GM15510 (cell line): ENCODE results near the gene ZNF783.

Experiments used
- POLR2A ChIP-seq: IDR thresholded peaks from 3 replicates; pipeline ENCODE4 v1.6.1; 2011; ENCODE audit warnings: borderline replicate concordance; ENCODE audit not compliant: insufficient read length; ENCODE audit errors: extremely low read depth

The ZNF783 gene

GRCh38 chr7:149261829-149262617, at the start of gene ZNF783:
ZNF783 (plus strand) TSS chr7:149262196; CDS start chr7:149262334, 138 bp downstream.
- peak; percentile 62 for TF ChIP-seq POLR2A

- no peak for TF ChIP-seq POLR2A
Measured at GRCh38 chr7:149214020-149214720, 47.8 kb upstream of the ZNF783 start.

GRCh38 chr7:149216402-149216801, 45.6 kb upstream of the ZNF783 start:
- no peak for TF ChIP-seq POLR2A

DNA sequence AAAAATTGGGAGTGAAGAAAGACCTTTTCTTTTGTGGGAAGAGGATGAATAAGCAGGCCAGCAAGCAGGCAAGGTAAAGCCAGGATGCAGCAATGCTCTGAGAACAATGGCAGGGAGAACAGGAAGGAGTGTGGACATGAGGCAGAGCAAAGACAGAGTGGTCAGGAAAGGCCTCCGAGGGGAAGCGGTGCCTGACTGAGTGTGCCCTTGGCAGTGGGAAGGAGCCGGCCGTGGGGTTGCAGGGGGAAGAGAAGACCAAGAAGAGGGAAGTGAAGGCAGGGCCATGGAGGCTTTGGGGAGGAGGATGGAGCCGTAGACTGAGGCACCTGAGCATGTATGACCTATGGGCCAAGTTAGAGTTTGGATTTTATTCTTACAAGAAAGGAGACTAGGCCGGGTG, 44.4 kb upstream of the ZNF783 start:
- no peak for TF ChIP-seq POLR2A

GRCh38 chr7:149218469-149219420, 43.3 kb upstream of the ZNF783 start:
- TF ChIP-seq POLR2A = no peak

DNA sequence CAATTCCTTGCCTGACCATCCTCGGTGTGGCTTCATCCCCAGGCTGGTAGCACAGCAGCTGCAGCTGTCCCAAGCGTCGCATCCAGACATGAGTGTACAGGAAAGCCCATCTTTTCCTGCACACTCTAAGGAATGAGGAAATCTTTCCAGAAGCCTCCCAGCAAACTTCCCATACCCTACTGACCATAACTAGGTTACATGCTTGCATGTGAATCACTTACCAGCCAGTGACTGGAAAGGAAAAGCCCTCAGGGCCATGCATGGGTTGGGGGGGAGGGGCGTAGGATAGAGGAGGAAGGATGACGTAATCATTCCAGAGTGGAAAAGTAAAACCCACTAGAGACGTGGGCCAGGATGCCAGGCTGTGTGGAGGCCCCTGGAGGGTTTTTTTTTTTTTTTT, 41.5 kb upstream of the ZNF783 start:
- no peak for TF ChIP-seq POLR2A

DNA sequence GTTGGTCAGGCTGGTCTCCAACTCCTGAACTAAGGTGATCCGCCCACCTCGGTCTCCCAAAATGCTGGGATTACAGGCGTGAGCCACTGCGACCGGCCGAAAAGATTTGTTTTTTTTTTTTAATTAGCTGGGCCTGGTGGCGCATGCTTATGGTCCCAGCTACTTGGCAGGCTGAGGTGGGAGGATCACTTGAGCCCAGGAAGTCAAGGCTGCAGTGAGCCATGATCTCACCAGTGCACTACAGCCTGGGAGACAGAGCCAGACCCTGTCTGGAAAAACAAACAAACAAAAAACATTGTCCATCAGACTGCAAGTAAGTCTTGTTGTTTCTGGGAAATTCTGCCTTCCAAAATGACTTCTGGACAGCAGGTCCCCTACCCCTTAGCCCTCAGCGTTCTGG, 38.8 kb upstream of the ZNF783 start:
- TF ChIP-seq POLR2A = no peak

- no peak for TF ChIP-seq POLR2A
Measured at GRCh38 chr7:149223761-149224160, 38.2 kb upstream of the ZNF783 start.

- TF ChIP-seq POLR2A = no peak
Measured at GRCh38 chr7:149224352-149224751, 37.6 kb upstream of the ZNF783 start.

DNA sequence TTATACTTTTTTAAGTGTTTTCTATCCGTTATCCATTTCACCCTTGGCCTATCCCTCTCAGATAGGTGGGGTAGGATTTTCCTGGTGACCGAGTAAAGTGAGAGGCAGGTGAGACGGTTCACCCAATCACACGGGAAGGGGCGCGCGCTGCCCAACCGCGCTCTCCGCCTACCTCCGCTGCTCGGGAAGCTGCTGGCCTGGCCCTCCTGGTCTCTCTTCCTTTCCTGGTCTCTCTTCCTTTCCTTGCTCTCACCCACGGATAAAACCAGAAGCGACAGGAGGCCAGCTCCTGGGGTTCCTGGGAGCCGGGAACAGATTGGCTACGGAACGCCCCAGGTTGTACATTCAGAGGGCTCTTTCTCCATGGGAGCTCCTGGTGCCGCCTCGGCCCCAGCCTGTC, 36.9 kb upstream of the ZNF783 start:
- TF ChIP-seq POLR2A = no peak

GRCh38 chr7:149225656-149226055, 36.3 kb upstream of the ZNF783 start:
- TF ChIP-seq POLR2A = no peak

- no peak for TF ChIP-seq POLR2A
Measured at GRCh38 chr7:149226840-149227494, 35.0 kb upstream of the ZNF783 start.

DNA sequence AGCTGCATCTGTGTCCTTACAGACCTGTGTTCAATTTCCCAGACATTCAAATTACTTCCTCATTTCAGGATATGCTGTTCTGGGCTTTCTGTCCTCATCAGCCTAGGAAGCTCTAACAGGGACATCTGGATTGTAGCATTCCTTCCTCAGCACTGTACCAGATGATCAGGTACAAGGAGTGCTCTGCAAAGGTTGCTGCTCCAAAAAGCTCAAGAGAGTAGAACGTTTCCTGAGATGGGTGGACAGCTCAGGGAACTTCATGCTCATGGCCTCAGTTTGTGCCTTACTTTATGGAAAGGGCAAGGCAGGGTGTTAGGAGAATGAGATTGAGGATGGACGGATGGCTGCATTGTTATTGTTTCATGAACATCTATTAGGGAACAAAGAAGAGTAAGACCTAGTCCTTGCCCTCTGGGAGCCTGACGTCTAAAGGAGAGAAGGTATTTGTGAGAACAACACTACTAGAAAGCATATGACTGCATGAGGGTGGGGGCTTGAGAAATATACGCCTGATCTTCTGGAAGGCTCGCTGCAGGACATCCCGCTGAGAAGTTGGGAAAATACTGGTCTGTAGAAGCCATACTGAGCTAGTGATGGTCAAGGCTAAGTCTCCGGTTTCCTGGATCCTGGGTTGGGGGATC, 33.0 kb upstream of the ZNF783 start:
- TF ChIP-seq POLR2A = no peak

- no peak for TF ChIP-seq POLR2A
Measured at GRCh38 chr7:149229526-149229925, 32.5 kb upstream of the ZNF783 start.
